Measurements from ENCODE around the gene DNAJB9. TPM values are rescaled to one million over a fixed set of nuclear protein-coding genes. Genes with fewer than 3 reads are reported as not detected.

The DNAJB9 gene
- total and polyA plus RNA-seq, 2 of the 8 experiments (the other 6 are each of a cell fraction or from before 2014, with no cell fraction given): 1.8 to 9.7 TPM

DNA sequence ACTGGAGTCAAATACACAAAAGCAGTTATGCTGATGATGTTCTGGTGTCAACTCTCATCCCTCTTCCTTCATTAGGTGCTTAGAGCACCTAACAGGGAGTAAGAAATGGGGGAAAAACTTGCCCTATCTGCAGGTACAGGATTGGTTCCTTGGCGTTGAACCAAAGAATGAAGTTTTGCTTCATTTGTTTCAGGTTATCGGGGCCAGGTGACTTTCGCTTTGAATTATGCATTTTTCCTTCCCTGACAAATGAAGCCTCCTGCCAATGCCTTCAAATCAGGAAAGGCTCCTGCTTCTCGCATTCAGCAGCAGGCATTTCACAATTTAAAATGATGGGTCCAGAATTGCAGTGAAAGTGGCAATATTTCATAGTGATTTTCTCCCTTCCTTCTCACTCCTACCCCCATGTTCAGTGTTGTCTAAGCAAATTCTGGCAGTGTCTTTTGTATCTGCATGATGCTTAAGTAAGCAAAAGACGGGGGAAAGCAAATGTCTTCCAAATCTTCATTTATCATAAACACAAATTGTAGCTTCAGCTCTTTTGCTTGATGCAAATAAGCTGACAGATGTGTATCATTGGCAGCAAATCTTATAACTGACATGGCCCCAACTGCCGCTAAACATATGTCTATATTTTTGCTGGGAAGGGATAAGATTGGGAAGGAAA, 29.4 kb downstream of the DNAJB9 start (continued):
- TF ChIP-seq HDAC2 (IDR thresholded peaks at IDR 0.05; ENCODE audit: borderline replicate concordance in 1 of 2, low read depth in 2 of 2, low read length in 2 of 2) (no peak), JUND (IDR thresholded peaks at IDR 0.05; ENCODE audit: low read length) (no peak), MAFK (IDR thresholded peaks at IDR 0.05; ENCODE audit: low read depth, low read length) (no peak), JUN (IDR thresholded peaks at IDR 0.05; ENCODE audit: low read depth, low read length) (no peak), TAF1 (IDR thresholded peaks at IDR 0.05; ENCODE audit: low read depth, low read length) (no peak)
- TF ChIP-seq, protein P1, sequence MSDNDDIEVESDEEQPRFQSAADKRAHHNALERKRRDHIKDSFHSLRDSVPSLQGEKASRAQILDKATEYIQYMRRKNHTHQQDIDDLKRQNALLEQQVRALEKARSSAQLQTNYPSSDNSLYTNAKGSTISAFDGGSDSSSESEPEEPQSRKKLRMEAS (IDR thresholded peaks at IDR 0.05): no peak
